Subcutaneous abdominal adipose tissue (tissue), 5 donors: ENCODE measurements around the gene MALRD1.

Experiments used
- H3K27ac ChIP-seq: one replicate; pipeline ENCODE4 v1.7.0; 2013; ENCODE audit warnings: low read depth, mild to moderate bottlenecking, inconsistent platforms, low read length, moderate library complexity
- H3K27me3 ChIP-seq, 5 donors: one replicate each; pipeline ENCODE4 v1.7.0; 2013; ENCODE audit warnings: low read length in 5 of 5, inconsistent platforms in 1 of 5; ENCODE audit not compliant: control insufficient read depth in 5 of 5, insufficient read depth in 4 of 5
- H3K36me3 ChIP-seq, 5 donors: one replicate each; pipeline ENCODE4 v1.7.0; 2013; ENCODE audit warnings: low read length in 5 of 5; ENCODE audit not compliant: control insufficient read depth in 5 of 5, insufficient read depth in 5 of 5
- H3K4me1 ChIP-seq, 5 donors: one replicate each; pipeline ENCODE4 v1.7.0; 2013; ENCODE audit warnings: low read length in 5 of 5, mild to moderate bottlenecking in 3 of 5, moderate library complexity in 1 of 5; ENCODE audit not compliant: control insufficient read depth in 5 of 5, insufficient read depth in 5 of 5
- H3K4me3 ChIP-seq, 5 donors: one replicate each; pipeline ENCODE4 v1.7.0; 2013; ENCODE audit warnings: low read length in 5 of 5, low read depth in 1 of 5
- H3K9ac ChIP-seq, 5 donors: one replicate each; pipeline ENCODE4 v1.7.0; 2013; ENCODE audit warnings: low read length in 5 of 5, mild to moderate bottlenecking in 4 of 5, moderate library complexity in 3 of 5
- H3K9me3 ChIP-seq, 5 donors: one replicate each; pipeline ENCODE4 v1.7.0; 2013; ENCODE audit warnings: low read length in 5 of 5; ENCODE audit not compliant: control insufficient read depth in 5 of 5
- donor health status: healthy.
- donor health status: healthy.
- donor health status: healthy.
- donor health status: healthy.
- donor health status: healthy.

The MALRD1 gene

DNA sequence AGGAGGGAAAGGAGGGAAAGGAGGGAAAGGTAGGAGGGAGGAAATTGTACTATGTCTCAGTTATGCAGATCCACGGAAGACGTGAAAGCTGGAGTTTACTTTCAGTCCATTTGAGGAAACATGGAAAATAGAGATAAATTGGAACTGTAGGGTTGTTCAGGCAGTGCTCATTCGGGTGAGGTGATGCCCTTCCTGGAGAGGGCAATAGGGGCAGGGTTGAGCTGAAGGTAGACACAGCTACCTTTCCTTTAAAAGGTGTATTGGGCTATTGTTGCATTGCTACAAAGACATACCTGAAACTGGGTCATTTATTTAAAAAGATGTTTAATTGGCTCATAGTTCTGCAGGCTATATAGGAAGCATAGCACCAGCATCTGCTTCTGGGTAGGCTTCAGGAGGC, 650.7 kb downstream of the MALRD1 start:
- no peak overlapping the region for H3K4me3 ChIP-seq
- no peaks in the 10 kb centered on the region for H3K36me3 ChIP-seq
- no peak overlapping the region for H3K9ac ChIP-seq
- no peaks in the 10 kb centered on the region for H3K4me1 ChIP-seq
- H3K9me3 ChIP-seq = no peaks in the 10 kb centered on the region
- no peaks in the 10 kb centered on the region for H3K27me3 ChIP-seq
- H3K27ac ChIP-seq = no peak overlapping the region

DNA sequence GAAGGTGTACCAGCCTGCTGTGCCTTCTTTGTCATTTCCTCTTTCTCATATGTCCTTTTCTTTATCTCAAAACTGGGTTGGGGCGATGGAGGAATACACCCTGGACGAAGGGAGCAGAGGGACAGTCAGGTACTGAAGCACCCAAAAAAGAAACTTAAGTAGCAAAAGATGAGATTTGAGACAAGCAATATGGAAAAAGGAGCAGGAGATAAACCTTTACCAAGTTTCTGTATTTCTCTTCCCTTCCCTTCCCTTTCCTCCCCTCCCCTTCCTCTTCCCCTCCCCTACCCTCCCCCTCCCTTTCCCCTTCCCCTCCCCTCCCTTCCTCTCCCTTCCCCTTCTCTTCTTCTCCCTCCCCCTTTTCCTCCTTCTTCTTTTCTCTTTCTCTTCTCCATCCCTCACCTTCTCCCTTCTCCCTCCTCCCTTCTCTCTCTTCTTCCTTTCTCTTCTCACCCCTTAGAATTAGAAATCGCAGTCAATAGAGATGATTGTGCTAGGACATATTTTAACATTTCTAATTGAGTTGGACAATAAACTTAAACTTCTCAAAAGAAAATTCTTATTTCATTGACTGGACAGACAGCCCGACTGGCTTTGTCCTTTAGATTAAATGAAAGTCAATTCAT, 652.9 kb downstream of the MALRD1 start:
- Histone ChIP-seq H3K9ac (no peak overlapping the region), H3K4me3 (no peak overlapping the region), H3K27me3 (no peaks in the 10 kb centered on the region), H3K27ac (no peak overlapping the region), H3K4me1 (peaks cover 0 to 6% (median 0%) of the 10 kb centered on the region in 5 donors), H3K36me3 (no peaks in the 10 kb centered on the region), H3K9me3 (no peaks in the 10 kb centered on the region)

DNA sequence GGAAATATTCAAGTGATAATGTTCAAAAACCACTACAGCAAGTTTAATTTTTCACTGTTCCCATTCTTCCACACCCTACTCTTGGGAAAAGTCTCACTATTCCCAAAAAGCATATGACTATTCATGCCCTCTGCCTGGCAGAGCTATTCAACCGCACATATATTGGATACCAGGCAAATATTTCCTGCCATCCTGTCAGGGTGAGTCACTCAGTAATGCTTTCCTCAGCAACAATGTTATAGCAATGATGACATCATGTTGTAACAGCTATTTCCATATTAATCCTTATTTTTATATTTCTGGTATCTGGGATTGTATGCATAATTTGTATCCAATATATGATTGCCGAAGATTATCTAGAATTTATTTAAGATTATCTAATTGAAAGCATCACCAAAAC, 653.6 kb downstream of the MALRD1 start:
- Histone ChIP-seq H3K9ac (no peak overlapping the region), H3K4me1 (peaks cover 0 to 6% (median 0%) of the 10 kb centered on the region in 5 donors), H3K27ac (no peak overlapping the region), H3K4me3 (no peak overlapping the region), H3K9me3 (no peaks in the 10 kb centered on the region), H3K27me3 (no peaks in the 10 kb centered on the region), H3K36me3 (no peaks in the 10 kb centered on the region)

DNA sequence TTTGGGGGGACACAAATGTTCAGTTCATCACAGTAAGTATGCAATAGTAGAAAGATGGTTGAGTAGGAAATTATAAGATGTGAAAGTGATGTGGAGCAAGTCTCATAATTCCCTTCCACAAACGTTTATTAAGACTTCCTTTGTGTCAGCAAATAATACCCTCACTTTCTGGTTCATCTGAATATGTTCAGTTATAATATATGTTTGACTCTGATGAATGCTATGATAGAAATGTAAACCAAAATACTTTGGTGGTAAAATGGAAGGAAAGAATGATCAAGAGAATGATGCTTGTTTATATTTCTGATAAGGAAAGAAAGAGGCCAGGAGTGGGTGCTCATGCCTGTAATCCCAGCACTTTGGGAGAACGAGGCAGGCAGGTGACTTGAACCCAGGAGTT, 655.9 kb downstream of the MALRD1 start:
- no peaks in the 10 kb centered on the region for H3K36me3 ChIP-seq
- H3K9ac ChIP-seq = no peak overlapping the region
- peaks cover 0 to 6% (median 0%) of the 10 kb centered on the region in 5 donors for H3K4me1 ChIP-seq
- no peaks in the 10 kb centered on the region for H3K27me3 ChIP-seq
- no peak overlapping the region for H3K4me3 ChIP-seq
- no peak overlapping the region for H3K27ac ChIP-seq
- H3K9me3 ChIP-seq = no peaks in the 10 kb centered on the region

DNA sequence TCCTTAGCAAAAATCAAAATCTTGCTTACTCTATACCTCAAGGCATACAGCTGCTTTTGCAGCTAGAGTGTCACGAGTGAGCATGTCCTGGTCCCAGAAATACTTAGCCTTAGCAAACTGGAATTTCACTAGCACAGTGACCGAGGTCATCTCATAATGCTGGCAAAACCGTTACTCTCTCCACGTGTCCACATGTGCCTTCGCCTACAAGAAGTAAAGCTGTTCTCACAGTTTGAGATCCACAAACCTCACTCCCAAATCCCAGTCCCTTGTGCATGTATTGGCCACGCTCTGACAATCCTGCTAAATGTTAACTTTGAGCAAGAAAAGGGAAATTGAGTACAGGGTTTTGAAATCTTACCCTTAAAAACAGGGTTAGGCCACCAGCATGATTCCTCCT, 656.6 kb downstream of the MALRD1 start:
- H3K36me3 ChIP-seq = no peaks in the 10 kb centered on the region
- no peaks in the 10 kb centered on the region for H3K27me3 ChIP-seq
- no peak overlapping the region for H3K4me3 ChIP-seq
- no peak overlapping the region for H3K27ac ChIP-seq
- no peaks in the 10 kb centered on the region for H3K9me3 ChIP-seq
- H3K4me1 ChIP-seq = peaks cover 0 to 6% (median 0%) of the 10 kb centered on the region in 5 donors
- H3K9ac ChIP-seq = peak overlapping the region in 1 of 5 donors; percentile 25

DNA sequence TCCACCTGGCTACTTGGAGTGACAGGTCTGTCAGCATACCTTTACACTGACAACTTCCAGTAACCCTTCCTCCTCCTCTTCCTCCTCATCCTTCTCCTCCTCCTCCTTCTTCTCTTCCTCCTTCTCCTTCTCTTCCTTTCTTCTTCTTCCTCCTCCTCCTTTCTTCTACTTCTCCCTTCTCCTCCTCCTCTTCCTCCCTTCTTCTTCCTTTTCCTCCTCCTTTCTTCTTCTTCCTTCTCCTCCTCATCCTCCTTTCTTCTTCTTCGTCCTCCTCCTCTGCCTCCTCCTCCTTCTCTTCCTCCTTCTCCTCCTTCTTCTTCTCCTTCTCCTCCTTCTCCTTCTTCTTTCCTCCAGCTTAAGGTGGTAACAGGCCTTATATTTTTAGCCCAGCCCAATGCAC, 658.3 kb downstream of the MALRD1 start:
- Histone ChIP-seq H3K9ac (no peak overlapping the region), H3K27ac (no peak overlapping the region), H3K4me3 (no peak overlapping the region), H3K9me3 (peaks cover 4 to 11% (median 7%) of the 10 kb centered on the region in 5 donors), H3K4me1 (peaks cover 0 to 6% (median 0%) of the 10 kb centered on the region in 5 donors), H3K27me3 (no peaks in the 10 kb centered on the region), H3K36me3 (no peaks in the 10 kb centered on the region)

DNA sequence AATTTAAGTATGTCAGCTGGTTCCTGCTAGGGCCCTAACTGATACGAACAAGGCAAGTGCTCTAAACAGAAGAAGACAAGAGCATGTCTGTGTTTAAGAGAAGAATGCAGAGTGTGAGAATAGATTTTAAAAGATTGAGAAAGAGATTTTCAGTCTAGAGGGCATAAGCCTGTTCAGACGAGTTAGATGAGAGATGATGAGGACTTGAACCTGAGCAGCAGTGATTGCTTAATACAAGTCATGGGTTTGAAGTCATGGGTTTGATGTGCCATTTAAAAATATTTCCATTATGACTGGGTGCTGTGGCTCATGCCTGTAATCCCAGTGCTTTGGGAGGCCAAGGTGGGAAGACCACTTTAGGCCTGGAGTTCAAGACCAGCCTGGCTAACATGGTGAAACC, 658.8 kb downstream of the MALRD1 start:
- Histone ChIP-seq H3K4me3 (no peak overlapping the region), H3K9me3 (peaks cover 5 to 12% (median 8%) of the 10 kb centered on the region in 5 donors), H3K9ac (no peak overlapping the region), H3K27ac (no peak overlapping the region), H3K27me3 (no peaks in the 10 kb centered on the region), H3K36me3 (no peaks in the 10 kb centered on the region), H3K4me1 (peaks cover 0 to 6% (median 0%) of the 10 kb centered on the region in 5 donors)

DNA sequence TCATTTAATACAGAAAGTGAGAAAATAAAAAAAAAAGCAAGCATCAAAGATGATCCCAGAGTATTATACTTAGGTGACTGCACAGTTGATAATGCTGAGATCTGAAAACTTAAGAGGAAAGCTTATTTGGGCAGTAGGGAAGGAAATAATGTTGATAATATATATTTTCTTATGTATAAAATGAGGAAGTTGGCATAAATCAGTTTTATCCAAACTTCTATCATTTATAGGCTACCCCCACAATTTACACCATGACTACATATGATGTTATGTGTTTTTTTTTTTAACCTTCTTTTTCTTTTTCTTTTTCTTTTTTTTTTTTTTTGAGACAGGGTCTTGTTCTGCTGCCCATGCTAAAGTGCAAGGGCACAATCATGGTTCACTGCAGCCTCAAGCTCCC, 659.4 kb downstream of the MALRD1 start:
- Histone ChIP-seq H3K9me3 (peaks cover 7 to 12% (median 8%) of the 10 kb centered on the region in 5 donors), H3K27me3 (no peaks in the 10 kb centered on the region), H3K9ac (no peak overlapping the region), H3K4me3 (no peak overlapping the region), H3K36me3 (no peaks in the 10 kb centered on the region), H3K27ac (no peak overlapping the region), H3K4me1 (peaks cover 0 to 6% (median 0%) of the 10 kb centered on the region in 5 donors)

DNA sequence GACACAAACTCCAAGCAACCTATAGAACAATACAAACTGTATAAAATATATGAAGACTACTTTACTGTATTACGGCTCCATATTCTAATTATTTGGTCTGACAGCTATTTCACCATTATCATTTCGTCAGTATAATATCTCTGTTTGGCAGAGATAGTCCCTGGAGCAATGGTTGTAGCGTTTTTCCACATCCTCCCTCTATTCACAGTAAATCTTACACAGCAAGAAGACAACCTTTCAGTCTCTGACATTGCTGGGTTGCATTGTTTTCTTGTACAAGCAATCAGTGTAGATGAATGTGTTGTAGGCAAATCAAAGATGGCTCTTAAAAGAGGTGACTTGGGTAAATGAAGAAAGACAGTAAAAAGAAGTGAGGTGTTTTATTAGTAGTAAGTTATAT, 662.0 kb downstream of the MALRD1 start:
- Histone ChIP-seq H3K27ac (no peak overlapping the region), H3K4me3 (no peak overlapping the region), H3K9ac (no peak overlapping the region), H3K9me3 (peaks cover 7 to 12% (median 8%) of the 10 kb centered on the region in 5 donors), H3K4me1 (peaks cover 0 to 6% (median under 1%) of the 10 kb centered on the region in 5 donors), H3K27me3 (no peaks in the 10 kb centered on the region), H3K36me3 (no peaks in the 10 kb centered on the region)

DNA sequence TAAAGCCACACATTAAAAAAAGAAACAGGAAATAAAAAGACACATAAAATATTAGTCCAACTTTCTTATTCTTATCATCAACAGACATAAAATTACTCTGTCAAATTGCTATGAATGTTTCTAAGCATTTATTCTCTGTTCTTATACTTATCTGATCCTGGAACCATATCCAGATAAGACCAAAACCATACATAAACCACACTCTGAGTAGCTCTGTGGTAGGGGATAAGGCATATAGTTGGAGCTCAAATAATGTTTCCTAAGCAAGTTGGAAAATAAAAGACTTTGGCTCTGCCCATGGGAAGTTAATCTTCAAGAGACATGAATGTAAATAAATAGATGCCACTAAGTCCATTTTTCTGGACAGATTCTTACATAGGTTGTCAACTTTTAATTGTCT, 664.6 kb downstream of the MALRD1 start:
- H3K27me3 ChIP-seq = no peaks in the 10 kb centered on the region
- H3K27ac ChIP-seq = no peak overlapping the region
- no peak overlapping the region for H3K9ac ChIP-seq
- H3K9me3 ChIP-seq = peaks cover 7 to 12% (median 10%) of the 10 kb centered on the region in 5 donors
- H3K4me1 ChIP-seq = peaks cover 0 to 6% (median 0%) of the 10 kb centered on the region in 5 donors
- H3K4me3 ChIP-seq = no peak overlapping the region
- H3K36me3 ChIP-seq = no peaks in the 10 kb centered on the region
